ENCODE results near the gene ABCC1.

DNA sequence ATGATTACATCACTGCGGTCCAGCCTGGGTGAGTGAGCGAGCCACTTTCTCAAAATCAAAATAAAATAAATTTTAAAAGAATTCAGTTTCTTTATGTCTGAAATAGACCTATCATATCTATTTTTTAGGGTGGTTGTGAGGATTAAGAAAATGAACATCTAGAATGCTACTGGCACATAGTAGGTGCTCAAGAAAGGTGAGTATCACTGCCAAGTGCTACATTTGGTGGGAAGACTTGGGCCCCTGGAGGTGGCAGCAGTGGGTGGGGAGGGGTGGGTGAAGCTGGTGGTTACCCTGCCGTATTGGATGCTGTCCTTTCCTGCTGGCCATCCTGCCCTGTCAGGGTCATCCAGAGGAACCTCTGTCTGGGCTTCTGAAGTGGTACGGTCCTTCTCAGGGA, 223.6 kb downstream of the ABCC1 start:
- TF ChIP-seq, protein P1, sequence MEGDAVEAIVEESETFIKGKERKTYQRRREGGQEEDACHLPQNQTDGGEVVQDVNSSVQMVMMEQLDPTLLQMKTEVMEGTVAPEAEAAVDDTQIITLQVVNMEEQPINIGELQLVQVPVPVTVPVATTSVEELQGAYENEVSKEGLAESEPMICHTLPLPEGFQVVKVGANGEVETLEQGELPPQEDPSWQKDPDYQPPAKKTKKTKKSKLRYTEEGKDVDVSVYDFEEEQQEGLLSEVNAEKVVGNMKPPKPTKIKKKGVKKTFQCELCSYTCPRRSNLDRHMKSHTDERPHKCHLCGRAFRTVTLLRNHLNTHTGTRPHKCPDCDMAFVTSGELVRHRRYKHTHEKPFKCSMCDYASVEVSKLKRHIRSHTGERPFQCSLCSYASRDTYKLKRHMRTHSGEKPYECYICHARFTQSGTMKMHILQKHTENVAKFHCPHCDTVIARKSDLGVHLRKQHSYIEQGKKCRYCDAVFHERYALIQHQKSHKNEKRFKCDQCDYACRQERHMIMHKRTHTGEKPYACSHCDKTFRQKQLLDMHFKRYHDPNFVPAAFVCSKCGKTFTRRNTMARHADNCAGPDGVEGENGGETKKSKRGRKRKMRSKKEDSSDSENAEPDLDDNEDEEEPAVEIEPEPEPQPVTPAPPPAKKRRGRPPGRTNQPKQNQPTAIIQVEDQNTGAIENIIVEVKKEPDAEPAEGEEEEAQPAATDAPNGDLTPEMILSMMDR (optimal IDR thresholded peaks at IDR 0.05 in 1 of 3, IDR thresholded peaks at IDR 0.05 in 1 of 3, conservative IDR thresholded peaks at IDR 0.05 in 1 of 3; ENCODE audit: extremely low read depth in 1 of 3, insufficient read depth in 2 of 3, low read length in 3 of 3), result no peak
- no peak for TF ChIP-seq EZH2 (IDR thresholded peaks at IDR 0.05; ENCODE audit: low read length)
